CMK (cell line): ENCODE results near the gene IGSF1.
"Not testable (repeated sequence)": the region's sequence is repeated elsewhere in the genome, so short reads cannot be mapped to it uniquely, and the experiment has no call there.

Source experiments
- DNase-seq: peaks from one replicate; pipeline ENCODE4 v3.0.0-alpha.2; 2010; ENCODE audit warnings: low read depth

IGSF1 gene

GRCh38 chrX:131271826-131272225 is 17.3 kb downstream of the IGSF1 start:
- DNase-seq, result no peak

- no peak for DNase-seq
These were observed 17.8 kb downstream of the IGSF1 start for GRCh38 chrX:131271274-131271673.

- no peak for DNase-seq
These were observed 19.0 kb downstream of the IGSF1 start for GRCh38 chrX:131270080-131270479.

GRCh38 chrX:131264665-131265064 is 24.4 kb downstream of the IGSF1 start:
- no peak for DNase-seq

GRCh38 chrX:131264053-131264452 is 25.1 kb downstream of the IGSF1 start:
- DNase-seq, result no peak

- peak; percentile 2 for DNase-seq
These were observed 26.1 kb downstream of the IGSF1 start for GRCh38 chrX:131262738-131263679.

- no peak for DNase-seq
These were observed 26.9 kb downstream of the IGSF1 start for GRCh38 chrX:131262200-131262599.

GRCh38 chrX:131257367-131257766 is 31.7 kb downstream of the IGSF1 start:
- no peak for DNase-seq

- DNase-seq, result not testable (repeated sequence)
These were observed 37.9 kb downstream of the IGSF1 start for GRCh38 chrX:131250984-131251738.

- no peak for DNase-seq
These were observed 50.0 kb downstream of the IGSF1 start for GRCh38 chrX:131239057-131239456.

- DNase-seq, result no peak
These were observed 51.7 kb downstream of the IGSF1 start for GRCh38 chrX:131237363-131237762.

- DNase-seq, result no peak
These were observed 53.1 kb downstream of the IGSF1 start for GRCh38 chrX:131235768-131236545.

GRCh38 chrX:131227608-131228007 is 61.5 kb downstream of the IGSF1 start:
- DNase-seq, result no peak

- DNase-seq, result no peak
These were observed 62.5 kb downstream of the IGSF1 start for GRCh38 chrX:131226591-131226990.

GRCh38 chrX:131225078-131225477 is 64.0 kb downstream of the IGSF1 start:
- DNase-seq, result no peak
